ENCODE results near the gene TGDS.

TGDS gene

DNA sequence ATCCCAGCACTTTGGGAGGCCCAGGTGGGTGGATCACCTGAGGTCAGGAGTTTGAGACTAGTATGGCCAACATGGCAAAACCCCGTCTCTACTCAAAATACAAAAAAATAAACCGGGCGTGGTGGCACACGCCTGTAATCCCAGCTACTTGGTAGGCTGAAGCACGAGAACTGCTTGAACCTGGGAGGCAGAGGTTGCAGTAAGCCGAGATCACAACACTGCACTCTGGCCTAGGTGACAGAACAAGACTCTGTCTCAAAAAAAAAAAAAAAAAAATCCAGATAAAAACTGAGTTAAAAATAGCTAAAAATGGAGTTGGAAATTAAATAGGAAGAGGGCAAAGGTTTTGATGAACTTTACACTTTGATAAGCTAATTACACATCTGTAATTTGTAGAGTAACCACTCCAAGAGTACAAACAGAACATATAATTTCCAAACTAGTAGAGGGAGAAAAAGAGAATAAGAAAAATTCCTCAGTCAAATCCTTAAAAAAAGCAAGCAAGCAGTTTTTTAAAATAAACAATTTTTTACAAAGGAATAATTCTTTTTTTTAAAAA, 10.3 kb downstream of the TGDS start:
- H3K36me3 Mint-ChIP-seq (ENCODE audit: low read depth): peaks cover 58% of the 10 kb centered on the region
- no peak overlapping the region for H3K4me3 Mint-ChIP-seq
- H3K9me3 Mint-ChIP-seq: no peaks in the 10 kb centered on the region
- peaks cover 17% of the 10 kb centered on the region for H3K4me1 Mint-ChIP-seq
- no peak overlapping the region for H3K27ac Mint-ChIP-seq
- ATAC-seq: no peak
- no peaks in the 10 kb centered on the region for H3K27me3 Mint-ChIP-seq
- no peak for DNase-seq

DNA sequence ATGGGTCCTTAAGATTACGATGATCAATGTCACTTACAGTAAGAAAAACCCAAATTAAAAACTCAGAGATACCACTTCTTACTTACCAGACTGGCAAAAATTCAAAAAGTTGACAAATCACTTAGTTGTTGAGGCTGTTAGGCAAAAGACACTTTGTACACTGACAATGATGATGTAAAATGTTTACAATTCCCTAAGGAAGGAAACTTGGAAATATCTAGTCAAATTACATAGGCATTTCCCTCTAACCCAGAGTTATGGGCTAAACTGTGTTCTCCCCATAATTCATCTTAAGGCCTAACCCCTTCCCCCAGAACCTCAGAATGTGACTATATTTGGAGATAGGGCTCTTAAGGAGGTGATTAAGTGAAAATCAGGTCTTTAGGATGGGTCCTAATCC, 12.0 kb downstream of the TGDS start:
- Mint-ChIP-seq H3K9me3 (no peaks in the 10 kb centered on the region), H3K27me3 (no peaks in the 10 kb centered on the region), H3K4me1 (peaks cover 9% of the 10 kb centered on the region), H3K36me3 (ENCODE audit: low read depth) (peaks cover 62% of the 10 kb centered on the region), H3K4me3 (no peak overlapping the region), H3K27ac (no peak overlapping the region)
- ATAC-seq (no peak), DNase-seq (no peak)

DNA sequence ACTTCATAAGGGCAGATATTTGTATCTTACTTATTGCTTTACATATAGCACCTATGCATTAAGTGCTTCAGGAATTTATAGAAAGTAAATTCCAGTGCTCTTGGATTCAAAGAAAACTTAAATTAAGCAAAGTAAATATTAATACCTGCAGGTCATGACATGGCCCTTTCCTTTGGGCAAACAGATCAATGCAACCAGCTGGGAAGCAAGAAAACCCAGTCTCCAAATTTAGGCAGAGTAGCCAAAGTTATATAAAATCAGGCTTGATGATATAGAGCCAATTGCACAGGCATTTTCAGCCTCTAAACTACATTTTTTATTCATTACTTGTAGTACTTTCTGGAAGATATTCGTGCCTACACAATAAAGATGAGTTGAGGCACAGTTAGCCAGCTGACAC, 16.9 kb downstream of the TGDS start:
- Mint-ChIP-seq H3K4me1 (peaks cover 6% of the 10 kb centered on the region), H3K4me3 (no peak overlapping the region), H3K27ac (no peak overlapping the region), H3K36me3 (ENCODE audit: low read depth) (peaks cover 62% of the 10 kb centered on the region), H3K9me3 (no peaks in the 10 kb centered on the region), H3K27me3 (no peaks in the 10 kb centered on the region)
- ATAC-seq (no peak), DNase-seq (no peak)

DNA sequence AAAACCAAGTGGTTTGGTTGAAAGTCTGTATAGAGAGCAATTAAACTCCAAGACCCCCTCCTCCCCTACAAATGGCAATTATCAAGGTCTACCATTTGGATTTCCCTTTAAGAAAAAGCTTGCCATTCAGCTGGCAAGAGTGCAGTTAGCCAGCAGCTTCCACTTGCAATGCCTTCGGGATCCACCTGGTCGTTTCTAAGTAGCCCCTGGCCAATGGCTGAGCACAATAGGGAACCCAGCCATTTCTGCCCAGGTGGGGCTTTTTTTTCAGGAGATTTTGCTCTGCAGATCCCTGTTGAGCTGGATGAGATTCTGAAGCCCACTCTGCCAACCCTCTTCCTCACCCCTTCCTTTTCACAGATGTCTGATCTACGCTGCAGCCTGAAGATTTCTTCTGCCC, 26.3 kb downstream of the TGDS start:
- Mint-ChIP-seq H3K27me3 (no peaks in the 10 kb centered on the region), H3K36me3 (ENCODE audit: low read depth) (peaks cover 48% of the 10 kb centered on the region), H3K27ac (no peak overlapping the region), H3K4me3 (no peak overlapping the region), H3K9me3 (no peaks in the 10 kb centered on the region), H3K4me1 (no peaks in the 10 kb centered on the region)
- no peak for ATAC-seq
- DNase-seq: no peak

DNA sequence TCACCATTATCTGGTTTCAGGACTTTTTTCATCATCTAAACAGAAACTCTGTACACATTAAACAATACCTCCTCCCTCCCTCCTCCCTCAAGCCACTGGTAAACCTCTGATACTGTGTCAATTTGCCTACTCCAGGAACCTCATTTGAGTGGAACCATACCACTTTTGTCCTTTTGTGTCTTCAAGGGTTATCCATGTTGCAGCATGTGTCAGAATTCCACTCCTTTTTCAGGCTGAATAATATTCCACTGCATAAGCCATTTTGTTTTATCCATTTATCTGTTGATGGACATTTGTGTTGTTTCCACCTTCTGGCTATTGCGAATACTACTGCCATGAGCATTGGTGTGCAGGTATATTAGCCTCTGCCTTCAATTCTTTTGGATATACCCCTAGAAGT, 27.5 kb downstream of the TGDS start:
- ATAC-seq (no peak), DNase-seq (no peak)
- peaks cover 40% of the 10 kb centered on the region for H3K36me3 Mint-ChIP-seq (ENCODE audit: low read depth)
- no peak overlapping the region for H3K27ac Mint-ChIP-seq
- no peaks in the 10 kb centered on the region for H3K4me1 Mint-ChIP-seq
- no peak overlapping the region for H3K4me3 Mint-ChIP-seq
- no peaks in the 10 kb centered on the region for H3K27me3 Mint-ChIP-seq
- H3K9me3 Mint-ChIP-seq: no peaks in the 10 kb centered on the region

DNA sequence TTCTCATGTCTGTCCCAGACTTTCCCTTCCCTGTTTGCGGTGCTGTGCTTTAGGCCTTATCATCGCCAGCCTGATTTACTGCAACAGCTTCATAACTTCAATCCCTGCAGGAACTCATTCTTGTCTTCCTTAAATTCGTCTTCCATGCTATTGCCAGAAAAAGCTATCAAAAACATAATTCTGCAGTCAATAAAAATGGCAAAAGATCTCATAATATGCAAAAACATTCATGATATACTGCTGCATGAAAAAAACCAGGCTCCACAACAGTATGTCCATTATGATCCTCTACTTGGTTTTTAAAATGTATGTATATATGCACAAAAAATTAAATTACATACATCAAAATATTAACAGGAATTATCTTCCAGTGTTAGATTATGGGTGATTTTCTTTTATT, 28.4 kb downstream of the TGDS start:
- peaks cover 35% of the 10 kb centered on the region for H3K36me3 Mint-ChIP-seq (ENCODE audit: low read depth)
- H3K4me3 Mint-ChIP-seq: no peak overlapping the region
- no peaks in the 10 kb centered on the region for H3K4me1 Mint-ChIP-seq
- DNase-seq: no peak
- H3K27ac Mint-ChIP-seq: no peak overlapping the region
- ATAC-seq: no peak
- no peaks in the 10 kb centered on the region for H3K9me3 Mint-ChIP-seq
- H3K27me3 Mint-ChIP-seq: no peaks in the 10 kb centered on the region

DNA sequence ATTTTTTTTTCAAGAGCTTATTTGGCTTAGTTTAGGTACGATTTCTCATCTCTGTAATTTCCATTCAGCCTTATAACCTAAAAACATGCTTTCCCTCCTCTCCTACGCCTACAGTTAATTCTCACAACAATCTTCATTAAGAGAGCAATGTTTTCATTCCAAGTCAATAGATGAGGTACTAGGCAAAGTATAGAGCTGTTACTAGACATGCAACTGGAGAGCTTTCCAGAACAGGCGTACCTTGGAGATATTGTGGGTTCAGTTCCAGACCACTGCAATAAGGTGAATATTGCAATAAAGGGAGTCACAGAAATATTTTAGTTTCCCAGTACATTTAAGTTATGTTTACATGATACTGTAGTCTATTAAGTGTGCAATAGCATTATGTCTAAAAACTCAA, 34.8 kb downstream of the TGDS start:
- Mint-ChIP-seq H3K36me3 (ENCODE audit: low read depth) (peaks cover 6% of the 10 kb centered on the region), H3K27me3 (no peaks in the 10 kb centered on the region), H3K4me1 (peaks cover 20% of the 10 kb centered on the region), H3K9me3 (no peaks in the 10 kb centered on the region), H3K4me3 (no peak overlapping the region), H3K27ac (no peak overlapping the region)
- ATAC-seq (no peak), DNase-seq (no peak)

DNA sequence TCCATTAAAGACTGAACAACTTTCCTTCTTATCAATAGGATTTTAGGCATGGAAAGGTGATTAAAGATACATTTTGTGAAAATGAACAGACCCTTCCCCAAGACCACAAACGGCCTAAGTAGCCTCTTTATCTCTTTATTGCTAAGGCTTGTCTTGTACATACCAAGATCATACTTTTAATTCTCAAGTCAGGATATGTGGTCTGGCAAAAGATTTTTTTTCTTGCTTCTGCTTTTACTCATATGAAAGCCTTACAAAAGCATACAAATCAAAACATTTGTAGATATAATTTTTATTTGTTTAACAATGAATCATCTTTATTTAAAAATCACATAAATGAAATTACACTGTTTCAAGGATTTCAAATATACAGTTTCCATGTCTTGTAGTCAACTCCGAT, 35.8 kb downstream of the TGDS start:
- Mint-ChIP-seq H3K9me3 (no peaks in the 10 kb centered on the region), H3K4me1 (peaks cover 20% of the 10 kb centered on the region), H3K27ac (no peak overlapping the region), H3K4me3 (no peak overlapping the region), H3K27me3 (no peaks in the 10 kb centered on the region), H3K36me3 (ENCODE audit: low read depth) (peaks cover 6% of the 10 kb centered on the region)
- DNase-seq (no peak), ATAC-seq (no peak)

DNA sequence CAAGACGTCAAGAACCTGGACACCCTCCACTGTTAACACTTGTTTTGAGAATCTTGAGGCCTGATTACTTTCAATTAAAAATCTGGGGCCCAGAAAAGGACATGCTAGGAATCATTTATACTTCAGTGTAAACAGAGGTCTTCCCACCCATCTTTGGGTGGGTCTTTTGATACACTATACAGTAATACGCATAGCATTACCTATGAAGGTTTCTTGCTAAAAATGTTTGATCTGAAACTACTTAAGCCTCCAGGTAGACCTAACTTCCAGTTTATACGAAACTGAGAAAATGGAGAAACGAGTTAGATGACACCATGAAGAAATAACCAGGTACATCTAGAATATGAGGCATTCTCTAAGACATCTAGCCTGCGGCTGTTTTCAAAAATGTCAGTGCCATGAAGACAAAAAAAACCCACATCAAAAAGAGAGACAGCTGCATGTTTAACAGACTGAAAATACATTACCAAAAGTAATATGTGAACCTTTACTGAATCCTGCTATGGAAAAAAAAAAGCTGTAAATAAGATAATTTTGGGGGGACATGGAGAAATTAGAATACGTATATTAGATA, 36.6 kb downstream of the TGDS start:
- ATAC-seq (no peak), DNase-seq (no peak)
- peaks cover 20% of the 10 kb centered on the region for H3K4me1 Mint-ChIP-seq
- H3K36me3 Mint-ChIP-seq (ENCODE audit: low read depth): peaks cover 6% of the 10 kb centered on the region
- no peaks in the 10 kb centered on the region for H3K9me3 Mint-ChIP-seq
- no peak overlapping the region for H3K4me3 Mint-ChIP-seq
- H3K27ac Mint-ChIP-seq: no peak overlapping the region
- no peaks in the 10 kb centered on the region for H3K27me3 Mint-ChIP-seq

DNA sequence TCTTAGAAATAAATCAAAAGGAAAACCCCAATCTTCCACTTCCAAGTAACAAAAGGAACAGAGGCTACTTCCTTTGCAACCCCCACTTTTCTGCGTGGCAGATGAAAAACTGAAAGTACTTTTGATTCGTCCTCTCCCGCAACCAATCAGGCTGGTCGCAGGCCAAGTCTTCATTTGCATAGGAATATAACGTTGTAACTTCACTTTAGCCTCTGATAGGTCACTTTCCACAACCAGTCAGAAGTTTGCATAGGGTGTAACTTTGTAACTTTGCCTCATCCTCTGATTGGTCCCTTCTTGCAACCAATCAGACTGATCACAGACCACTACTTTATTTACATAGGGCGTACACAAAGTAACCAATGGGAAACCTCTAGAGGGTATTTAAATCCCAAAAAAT, 37.2 kb downstream of the TGDS start:
- Mint-ChIP-seq H3K27ac (peak overlapping the region; percentile 57), H3K4me3 (no peak overlapping the region), H3K9me3 (no peaks in the 10 kb centered on the region), H3K4me1 (peaks cover 20% of the 10 kb centered on the region), H3K36me3 (ENCODE audit: low read depth) (peaks cover 6% of the 10 kb centered on the region), H3K27me3 (no peaks in the 10 kb centered on the region)
- ATAC-seq (peak; percentile 46), DNase-seq (no peak)

DNA sequence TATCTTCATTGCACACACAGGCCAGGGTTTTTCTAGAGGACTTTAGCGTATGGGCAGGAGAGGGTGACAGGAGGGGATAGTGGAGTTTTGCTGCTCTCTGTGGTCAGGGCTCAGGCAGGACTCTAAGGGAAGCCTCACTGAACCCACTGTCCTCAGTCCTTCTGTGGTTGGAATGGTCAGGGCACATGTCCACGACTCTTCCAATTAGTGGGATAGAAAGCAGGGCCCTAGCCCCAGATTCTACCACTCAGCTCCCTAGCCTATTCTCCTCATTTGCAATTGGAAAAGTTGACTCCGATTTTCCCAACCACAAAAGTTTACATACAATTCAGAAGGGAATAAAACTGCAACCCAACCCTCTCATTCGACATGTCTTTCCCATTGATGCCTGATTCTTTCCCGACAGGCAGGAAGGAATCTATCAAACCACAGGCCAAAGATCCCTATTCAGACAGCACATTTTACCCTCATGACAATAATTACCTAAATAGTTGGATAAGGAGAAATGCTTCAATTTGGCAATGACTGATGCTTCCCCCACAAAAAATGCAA, 38.2 kb downstream of the TGDS start:
- ATAC-seq (no peak), DNase-seq (no peak)
- no peaks in the 10 kb centered on the region for H3K9me3 Mint-ChIP-seq
- peaks cover 3% of the 10 kb centered on the region for H3K36me3 Mint-ChIP-seq (ENCODE audit: low read depth)
- H3K4me3 Mint-ChIP-seq: no peak overlapping the region
- H3K27me3 Mint-ChIP-seq: no peaks in the 10 kb centered on the region
- no peak overlapping the region for H3K27ac Mint-ChIP-seq
- peaks cover 20% of the 10 kb centered on the region for H3K4me1 Mint-ChIP-seq

DNA sequence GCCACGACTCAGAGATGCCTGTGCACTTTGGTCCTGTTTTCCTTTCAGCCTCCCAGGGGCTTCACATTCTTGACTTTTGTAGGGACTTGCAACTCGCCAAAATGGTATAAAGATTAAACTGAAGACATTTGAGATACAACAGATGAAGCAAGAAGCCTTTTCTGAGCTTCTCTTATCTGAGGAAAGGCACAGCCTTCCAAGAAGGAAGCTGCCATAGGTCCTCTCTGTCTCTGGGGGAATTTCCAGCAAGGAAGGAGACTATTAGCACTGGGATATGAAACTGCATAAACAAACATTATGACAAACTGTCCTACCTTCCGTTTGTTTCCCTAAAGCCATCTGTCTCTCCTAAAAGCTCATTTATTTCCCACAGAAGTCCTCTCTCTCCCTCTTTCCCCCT, 39.3 kb downstream of the TGDS start:
- no peak for DNase-seq
- Mint-ChIP-seq H3K9me3 (no peaks in the 10 kb centered on the region), H3K27ac (no peak overlapping the region)

DNA sequence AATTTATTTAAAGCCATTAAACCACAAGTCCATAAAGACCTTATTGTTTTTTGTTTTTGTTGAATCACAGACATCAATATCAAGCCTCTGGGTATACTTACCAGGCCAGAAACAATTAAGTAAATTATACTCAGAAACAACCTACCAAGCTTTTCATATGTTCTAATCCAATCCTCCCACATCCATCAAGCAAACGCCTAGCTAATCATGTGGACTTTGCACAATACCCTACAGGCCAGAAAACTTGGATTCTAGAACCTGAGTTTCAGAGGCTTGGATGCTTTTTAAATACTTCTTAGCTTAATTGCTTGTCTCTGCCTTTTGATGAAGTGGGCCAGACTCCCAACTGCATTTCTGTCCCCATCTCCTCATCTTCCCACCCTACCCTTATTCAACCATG, 39.9 kb downstream of the TGDS start:
- Mint-ChIP-seq H3K36me3 (ENCODE audit: low read depth) (no peaks in the 10 kb centered on the region), H3K27ac (no peak overlapping the region), H3K27me3 (no peaks in the 10 kb centered on the region), H3K9me3 (no peaks in the 10 kb centered on the region), H3K4me3 (no peak overlapping the region), H3K4me1 (peaks cover 20% of the 10 kb centered on the region)
- ATAC-seq (no peak), DNase-seq (no peak)

More for the DNA sequence above, 39.3 kb downstream of the TGDS start:
- no peaks in the 10 kb centered on the region for H3K36me3 Mint-ChIP-seq (ENCODE audit: low read depth)
- no peak overlapping the region for H3K4me3 Mint-ChIP-seq
- H3K27me3 Mint-ChIP-seq: no peaks in the 10 kb centered on the region
- ATAC-seq: no peak
- H3K4me1 Mint-ChIP-seq: peaks cover 20% of the 10 kb centered on the region

DNA sequence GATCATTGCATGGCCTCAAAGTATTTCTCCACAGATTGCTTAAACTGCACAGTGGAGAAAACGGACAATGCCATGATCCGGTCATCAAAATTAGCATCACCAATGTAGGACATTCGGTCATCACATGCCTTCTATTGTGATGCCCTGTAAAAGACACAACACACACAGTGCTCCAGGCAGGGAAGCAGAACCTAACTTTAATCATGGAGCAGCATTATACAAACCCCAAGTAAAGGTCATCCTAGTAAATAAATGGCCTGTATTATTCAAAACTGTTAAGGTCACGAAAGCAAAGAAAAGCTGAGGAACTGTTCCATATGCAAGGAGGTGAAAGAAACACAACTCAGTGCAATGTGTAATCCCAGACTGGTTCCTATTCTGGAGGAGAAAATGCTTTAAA, 42.2 kb downstream of the TGDS start:
- ATAC-seq (no peak), DNase-seq (no peak)
- peaks cover 5% of the 10 kb centered on the region for H3K36me3 Mint-ChIP-seq (ENCODE audit: low read depth)
- peaks cover 5% of the 10 kb centered on the region for H3K27me3 Mint-ChIP-seq
- no peaks in the 10 kb centered on the region for H3K9me3 Mint-ChIP-seq
- H3K27ac Mint-ChIP-seq: no peak overlapping the region
- peaks cover 20% of the 10 kb centered on the region for H3K4me1 Mint-ChIP-seq
- no peak overlapping the region for H3K4me3 Mint-ChIP-seq

DNA sequence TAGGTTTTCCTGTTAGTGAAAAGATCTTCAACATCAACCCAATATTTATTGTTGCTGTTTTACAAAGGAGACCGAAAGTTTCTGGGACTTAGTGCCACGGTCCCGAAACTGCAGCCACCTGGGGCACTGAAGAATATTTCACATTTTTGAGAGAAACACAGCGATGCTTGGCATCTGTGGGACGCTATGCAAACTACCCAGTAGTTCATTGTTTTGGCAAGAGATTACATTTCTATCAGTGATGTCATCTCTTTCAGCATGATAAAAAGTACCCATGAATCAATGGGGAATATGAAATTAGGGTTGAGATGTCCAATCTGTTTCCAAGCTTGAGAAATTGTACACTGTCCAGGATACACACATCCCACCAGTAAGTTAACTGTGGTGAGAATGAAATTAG, 43.9 kb downstream of the TGDS start:
- DNase-seq (no peak), ATAC-seq (no peak)
- H3K27me3 Mint-ChIP-seq: peaks cover 5% of the 10 kb centered on the region
- H3K4me1 Mint-ChIP-seq: peaks cover 20% of the 10 kb centered on the region
- H3K9me3 Mint-ChIP-seq: no peaks in the 10 kb centered on the region
- H3K36me3 Mint-ChIP-seq (ENCODE audit: low read depth): peaks cover 5% of the 10 kb centered on the region
- no peak overlapping the region for H3K27ac Mint-ChIP-seq
- no peak overlapping the region for H3K4me3 Mint-ChIP-seq

All from activated naive CD8-positive, alpha-beta T cell treated with anti-CD3 and anti-CD28 coated beads, Interleukin-2, amount 50 U/mL, for 24 hours (primary cell).